Spleen (tissue), 7 donors: ENCODE data around the gene SLC25A29.

ENCODE experiments used
- POLR2AphosphoS5 ChIP-seq, 3 donors: sonication (generic); formaldehyde crosslinking; IDR thresholded peaks; one replicate each; pipeline ENCODE4 v1.5.1; 2017; ENCODE audit warnings: antibody characterized with exemption in 3 of 3
- TF ChIP-seq, protein P1 (sequence below), 11 experiments: fragments of 200-600 bp in 7 of 11; fragments of 450-650 bp in 4 of 11; sonication (generic) in 4 of 11; IDR thresholded peaks in 8 of 11; conservative IDR thresholded peaks in 3 of 11; 1 replicate in 7 of 11; 2 replicates in 4 of 11; pipeline versions ENCODE4 v1.4.0 to v1.8.0; 2016 to 2021; ENCODE audit warnings: antibody characterized with exemption in 11 of 11, inconsistent platforms in 4 of 11, mild to moderate bottlenecking in 1 of 11
- donor health status: DM: no; HTN: no; CAD: no; lungs with moderate emphysema.
- donor health status: DM: no; HTN: no; CAD: no.
- donor health status: DM: no; HTN: no; CAD: no.

DNA sequence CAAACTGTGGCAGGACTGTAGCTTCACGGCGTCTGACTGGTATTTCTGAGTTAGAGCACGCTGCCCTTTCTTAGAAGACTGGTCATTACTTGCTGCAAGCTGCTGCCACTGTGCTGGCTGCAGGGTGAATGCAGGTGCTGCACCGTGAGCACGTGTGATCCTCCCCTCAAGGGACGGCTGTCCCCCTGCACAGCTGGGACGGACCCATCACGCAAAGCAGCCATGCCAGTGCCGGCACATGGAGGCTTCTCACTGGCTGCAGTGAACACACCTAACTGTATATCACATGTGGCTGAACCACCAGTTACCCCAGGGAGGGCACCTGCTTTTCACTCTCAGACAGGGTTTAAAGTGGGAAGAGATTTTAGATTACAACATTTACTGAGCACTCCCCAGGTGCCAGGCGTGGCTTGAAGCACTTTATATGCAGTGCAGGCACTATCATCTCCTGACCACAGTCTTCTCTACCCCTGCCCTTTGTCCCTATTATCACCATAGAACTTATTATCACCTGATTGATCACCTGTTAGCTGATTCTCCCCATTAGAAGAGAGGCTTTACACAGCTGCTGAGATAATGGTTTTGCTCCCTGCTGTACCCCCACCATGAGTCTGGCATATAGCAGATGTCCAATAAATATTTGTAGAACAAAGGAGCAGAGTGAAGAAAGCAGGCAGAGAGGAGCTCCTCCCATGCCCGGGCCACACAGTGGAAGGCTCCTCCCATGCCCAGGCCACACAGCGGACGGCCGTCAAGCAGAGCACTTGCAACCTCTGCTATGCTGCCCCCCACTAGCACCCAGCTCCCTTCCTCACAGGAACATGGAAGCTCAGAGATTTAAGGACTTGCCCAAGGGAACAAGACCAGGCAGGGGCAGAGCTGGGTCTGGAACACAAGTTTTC lies 42.8 kb upstream of the SLC25A29 start:
- TF ChIP-seq, protein P1, sequence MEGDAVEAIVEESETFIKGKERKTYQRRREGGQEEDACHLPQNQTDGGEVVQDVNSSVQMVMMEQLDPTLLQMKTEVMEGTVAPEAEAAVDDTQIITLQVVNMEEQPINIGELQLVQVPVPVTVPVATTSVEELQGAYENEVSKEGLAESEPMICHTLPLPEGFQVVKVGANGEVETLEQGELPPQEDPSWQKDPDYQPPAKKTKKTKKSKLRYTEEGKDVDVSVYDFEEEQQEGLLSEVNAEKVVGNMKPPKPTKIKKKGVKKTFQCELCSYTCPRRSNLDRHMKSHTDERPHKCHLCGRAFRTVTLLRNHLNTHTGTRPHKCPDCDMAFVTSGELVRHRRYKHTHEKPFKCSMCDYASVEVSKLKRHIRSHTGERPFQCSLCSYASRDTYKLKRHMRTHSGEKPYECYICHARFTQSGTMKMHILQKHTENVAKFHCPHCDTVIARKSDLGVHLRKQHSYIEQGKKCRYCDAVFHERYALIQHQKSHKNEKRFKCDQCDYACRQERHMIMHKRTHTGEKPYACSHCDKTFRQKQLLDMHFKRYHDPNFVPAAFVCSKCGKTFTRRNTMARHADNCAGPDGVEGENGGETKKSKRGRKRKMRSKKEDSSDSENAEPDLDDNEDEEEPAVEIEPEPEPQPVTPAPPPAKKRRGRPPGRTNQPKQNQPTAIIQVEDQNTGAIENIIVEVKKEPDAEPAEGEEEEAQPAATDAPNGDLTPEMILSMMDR (IDR thresholded peaks at IDR 0.05 in 8 of 11, conservative IDR thresholded peaks at IDR 0.05 in 3 of 11) = no peak
- TF ChIP-seq POLR2AphosphoS5 (IDR thresholded peaks at IDR 0.05) = no peak
